PC-3 (cell line): ENCODE measurements around the gene PXN. TPM values are rescaled to one million over a fixed set of nuclear protein-coding genes. Genes with fewer than 3 reads are reported as not detected.

Experiments used
- ATAC-seq: fragments of 200-7000 bp; cut with Tn5 transposase; 2 replicates; pipeline ENCODE4 v1.9.1; 2020; ENCODE audit warnings: mild to moderate bottlenecking, moderate library complexity
- BruUV-seq: library from RNA; stranded (reverse); fragments of 400-500 nt; replicated peaks from 2 replicates; lab custom pipeline; 2021; lab: Mats Ljungman, UMichigan
- CTCF ChIA-PET: fragments of 300-600 bp; sonication (Branson Sonifier 250); formaldehyde crosslinking; loops from one replicate; lab custom pipeline; 2022; ENCODE audit warnings: antibody characterized with exemption; lab: Charles Lee
- POLR2A ChIA-PET: fragments of 300-600 bp; sonication (Branson Sonifier 250); formaldehyde crosslinking; loops from one replicate; lab custom pipeline; 2022; ENCODE audit warnings: antibody characterized with exemption; ENCODE audit not compliant: unreplicated experiment; lab: Charles Lee
- DNase-seq: peaks from one replicate; pipeline ENCODE4 v3.0.0-alpha.2; 2015
- H2AFZ ChIP-seq: fragments of 300-600 bp; sonication (generic); 2 replicates; pipeline ENCODE4 v1.6.0; 2016; ENCODE audit warnings: antibody characterized with exemption, low read length
- H3F3A ChIP-seq: fragments of 300-600 bp; sonication (generic); one replicate; pipeline ENCODE4 v1.6.0; 2017; ENCODE audit warnings: antibody characterized with exemption, low read length, control low read depth, mild to moderate bottlenecking; ENCODE audit not compliant: unreplicated experiment
- H3K27ac ChIP-seq: fragments of 300-600 bp; sonication (generic); 2 replicates; pipeline ENCODE4 v1.5.1; 2016; ENCODE audit warnings: mild to moderate bottlenecking, low read length
- H3K27me3 ChIP-seq: fragments of 300-600 bp; sonication (generic); 2 replicates; pipeline ENCODE4 v1.6.1; 2016; ENCODE audit warnings: low read length, mixed read lengths
- H3K36me3 ChIP-seq: fragments of 300-600 bp; sonication (generic); 2 replicates; pipeline ENCODE4 v1.6.1; 2016; ENCODE audit warnings: low read depth, mixed run types, low read length, mixed read lengths
- H3K4me1 ChIP-seq: fragments of 300-600 bp; sonication (generic); 2 replicates; pipeline ENCODE4 v1.5.1; 2016; ENCODE audit warnings: low read length; ENCODE audit not compliant: insufficient read depth
- H3K4me2 ChIP-seq: fragments of 300-600 bp; sonication (generic); 2 replicates; pipeline ENCODE4 v1.6.0; 2016; ENCODE audit warnings: low read length
- H3K4me3 ChIP-seq: fragments of 300-600 bp; sonication (generic); 2 replicates; pipeline ENCODE4 v1.5.1; 2016; ENCODE audit warnings: mild to moderate bottlenecking, low read length, mixed read lengths
- H3K79me2 ChIP-seq: fragments of 300-600 bp; sonication (generic); 2 replicates; pipeline ENCODE4 v1.6.1; 2017; ENCODE audit warnings: low read length, mixed read lengths
- H3K9ac ChIP-seq: fragments of 300-600 bp; sonication (generic); 2 replicates; pipeline ENCODE4 v1.6.0; 2016; ENCODE audit warnings: mild to moderate bottlenecking, low read length
- H3K9me2 ChIP-seq: fragments of 300-600 bp; sonication (generic); replicated peaks from 2 replicates; pipeline ENCODE4 v1.6.1; 2016; ENCODE audit warnings: mixed run types, low read length, mixed read lengths
- H3K9me3 ChIP-seq: fragments of 300-600 bp; sonication (generic); 2 replicates; pipeline ENCODE4 v1.6.1; 2016; ENCODE audit warnings: low read length, mixed read lengths
- H4K20me1 ChIP-seq: fragments of 300-600 bp; sonication (generic); 2 replicates; pipeline ENCODE4 v1.6.1; 2016; ENCODE audit warnings: low read length, mixed read lengths
- CTCF ChIP-seq: fragments of 300-600 bp; sonication (generic); conservative IDR thresholded peaks from 2 replicates; pipeline ENCODE4 v1.5.1; 2017; ENCODE audit warnings: antibody characterized with exemption, low read depth, mild to moderate bottlenecking, low read length
- EZH2 ChIP-seq: fragments of 300-600 bp; sonication (generic); IDR thresholded peaks from one replicate; pipeline ENCODE4 v1.6.1; 2017; ENCODE audit warnings: antibody characterized with exemption, mild to moderate bottlenecking, low read length; ENCODE audit not compliant: unreplicated experiment
- EZH2phosphoT487 ChIP-seq: fragments of 300-600 bp; sonication (generic); IDR thresholded peaks from 2 replicates; pipeline ENCODE4 v1.6.1; 2018; ENCODE audit warnings: mild to moderate bottlenecking, antibody characterized with exemption, low read length, borderline replicate concordance
- intact Hi-C: fragments of 100-400 bp; cut with micrococcal nuclease; formaldehyde crosslinking; loops from 2 replicates; pipeline ENCODE4 v1.9.0; 2023
- total RNA-seq: library from RNA; depleted of rRNA; stranded (reverse); fragments of >200 nt; gene quantifications from 2 replicates; pipeline ENCODE4 v1.2.3, GENCODE V29; 2014

PXN gene
- total RNA-seq, 1 experiment from 2014 or later: 313 TPM

DNA sequence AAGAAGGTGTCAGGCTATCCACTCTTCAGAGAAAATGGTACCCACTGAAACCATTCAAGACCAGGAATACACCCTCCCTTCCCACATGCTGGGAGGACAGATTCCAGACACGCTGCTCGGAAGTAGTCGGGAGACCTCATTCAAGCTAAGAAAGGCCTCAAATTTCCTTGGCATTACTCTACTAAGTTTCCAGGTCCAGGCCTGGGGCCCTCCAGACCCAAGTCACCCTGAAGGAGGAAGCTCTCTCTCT, 37.6 kb downstream of the PXN start:
- H3K27me3 ChIP-seq: no peaks in the 10 kb centered on the region
- H3K9ac ChIP-seq: peak overlapping the region; percentile 9
- ATAC-seq: no peak
- H4K20me1 ChIP-seq: peaks cover 43% of the 10 kb centered on the region
- peak overlapping the region; percentile 98 for H3K4me2 ChIP-seq
- CTCF ChIA-PET: interaction anchor here (0.5 to 6.8 kb wide), 11 partner anchors 9 to 63 kb away, joined by 3 to 142 read pairs (median 5); partner anchors contain the start of genes PXN, RNU4-2 and RPLP0
- H3K4me1 ChIP-seq: peaks cover 55% of the 10 kb centered on the region
- no peak overlapping the region for H2AFZ ChIP-seq
- H3K9me3 ChIP-seq: no peaks in the 10 kb centered on the region
- intact Hi-C loops: loop anchor here (1.0 kb wide), 1 partner anchor 63 kb away; the partner anchor contains the start of gene RNU4-2
- H3K36me3 ChIP-seq: peaks cover 46% of the 10 kb centered on the region
- POLR2A ChIA-PET: interaction anchor here (0.5 to 1.8 kb wide), 5 partner anchors 17 to 64 kb away, joined by 3 to 20 read pairs (median 5); partner anchors contain the start of genes RNU4-2 and RPLP0
- peaks cover 27% of the 10 kb centered on the region for H3F3A ChIP-seq
- no peaks in the 10 kb centered on the region for H3K9me2 ChIP-seq
- H3K79me2 ChIP-seq: peaks cover 91% of the 10 kb centered on the region
- no peak for DNase-seq
- TF ChIP-seq EZH2 (no peak), CTCF (no peak), EZH2phosphoT487 (no peak)
- H3K4me3 ChIP-seq: peak overlapping the region; percentile 16; the same call in 1 of the 2 replicates
- peak overlapping the region; percentile 99 for H3K27ac ChIP-seq
- no TSS peak for BruUV-seq

- Histone ChIP-seq H2AFZ (no peak overlapping the region), H3K4me1 (peaks cover 50% of the 10 kb centered on the region), H3K27ac (peak overlapping the region; percentile 99; the same call in 1 of the 2 replicates), H3K36me3 (peaks cover 45% of the 10 kb centered on the region), H3K9me2 (no peaks in the 10 kb centered on the region), H3K9ac (no peak overlapping the region; the same call in 1 of the 2 replicates), H3K4me2 (peak overlapping the region; percentile 98), H3K27me3 (no peaks in the 10 kb centered on the region), H3K9me3 (no peaks in the 10 kb centered on the region), H3F3A (peaks cover 22% of the 10 kb centered on the region), H4K20me1 (peaks cover 43% of the 10 kb centered on the region), H3K79me2 (peaks cover 91% of the 10 kb centered on the region), H3K4me3 (peak overlapping the region; percentile 16; the same call in 1 of the 2 replicates)
- BruUV-seq: no TSS peak
- ChIA-PET CTCF (interaction anchor here (0.5 to 6.8 kb wide), 10 partner anchors 8 to 64 kb away, joined by 3 to 142 read pairs (median 7); partner anchors contain the start of genes PXN, RNU4-2 and RPLP0), POLR2A (interaction anchor here (0.5 to 1.8 kb wide), 5 partner anchors 11 to 64 kb away, joined by 3 to 20 read pairs (median 7); partner anchors contain the start of genes RNU4-2 and RPLP0)
- intact Hi-C loops: loop anchor here (1.0 kb wide), 1 partner anchor 64 kb away; the partner anchor contains the start of gene RNU4-2
- ATAC-seq (no peak), DNase-seq (no peak)
- no peak for TF ChIP-seq EZH2phosphoT487
- TF ChIP-seq CTCF: no peak
- TF ChIP-seq EZH2: no peak
Observed at GRCh38 chr12:120227233-120228040, 38.1 kb downstream of the PXN start.
